Liver (tissue), 3 donors: ENCODE measurements around the gene NDUFA8.

Source experiments
- EGR1 ChIP-seq, 2 donors: IDR thresholded peaks; 2 replicates each; pipeline ENCODE4 v1.6.1; 2016 to 2018; ENCODE audit warnings: antibody characterized with exemption in 2 of 2, low read depth in 2 of 2
- GABPA ChIP-seq, 2 donors: IDR thresholded peaks in 1 of 2; conservative IDR thresholded peaks in 1 of 2; 2 replicates each; pipeline ENCODE4 v1.6.1; 2016; ENCODE audit warnings: antibody characterized with exemption in 2 of 2, mild to moderate bottlenecking in 1 of 2, moderate library complexity in 1 of 2
- RAD21 ChIP-seq, 2 donors: IDR thresholded peaks; 2 replicates each; pipeline ENCODE4 v1.6.1; 2016; ENCODE audit warnings: antibody characterized with exemption in 2 of 2, mild to moderate bottlenecking in 2 of 2
- TAF1 ChIP-seq: conservative IDR thresholded peaks from 2 replicates; pipeline ENCODE4 v1.6.1; 2016; ENCODE audit warnings: antibody characterized with exemption, mild to moderate bottlenecking
- YY1 ChIP-seq: IDR thresholded peaks from 2 replicates; pipeline ENCODE4 v1.6.1; 2016; ENCODE audit warnings: antibody characterized with exemption, mild to moderate bottlenecking
- TF ChIP-seq, protein P1 (sequence below): fragments of 150-350 bp; IDR thresholded peaks from 2 replicates; pipeline ENCODE4 v1.5.1; 2017; ENCODE audit warnings: improper control_type of control experiment, low read depth, low read length; ENCODE audit not compliant: missing input control
- TF ChIP-seq, protein P2 (sequence below): IDR thresholded peaks from 2 replicates; pipeline ENCODE4 v1.6.1; 2016; ENCODE audit warnings: antibody characterized with exemption
- TF ChIP-seq, protein P3 (sequence below): IDR thresholded peaks from 2 replicates; pipeline ENCODE4 v1.6.1; 2016; ENCODE audit warnings: antibody characterized with exemption
- TF ChIP-seq, protein P4 (sequence below): IDR thresholded peaks from 2 replicates; pipeline ENCODE4 v1.6.1; 2016; ENCODE audit warnings: antibody characterized with exemption, mild to moderate bottlenecking
- donor health status: healthy.
- donor health status: healthy.

DNA sequence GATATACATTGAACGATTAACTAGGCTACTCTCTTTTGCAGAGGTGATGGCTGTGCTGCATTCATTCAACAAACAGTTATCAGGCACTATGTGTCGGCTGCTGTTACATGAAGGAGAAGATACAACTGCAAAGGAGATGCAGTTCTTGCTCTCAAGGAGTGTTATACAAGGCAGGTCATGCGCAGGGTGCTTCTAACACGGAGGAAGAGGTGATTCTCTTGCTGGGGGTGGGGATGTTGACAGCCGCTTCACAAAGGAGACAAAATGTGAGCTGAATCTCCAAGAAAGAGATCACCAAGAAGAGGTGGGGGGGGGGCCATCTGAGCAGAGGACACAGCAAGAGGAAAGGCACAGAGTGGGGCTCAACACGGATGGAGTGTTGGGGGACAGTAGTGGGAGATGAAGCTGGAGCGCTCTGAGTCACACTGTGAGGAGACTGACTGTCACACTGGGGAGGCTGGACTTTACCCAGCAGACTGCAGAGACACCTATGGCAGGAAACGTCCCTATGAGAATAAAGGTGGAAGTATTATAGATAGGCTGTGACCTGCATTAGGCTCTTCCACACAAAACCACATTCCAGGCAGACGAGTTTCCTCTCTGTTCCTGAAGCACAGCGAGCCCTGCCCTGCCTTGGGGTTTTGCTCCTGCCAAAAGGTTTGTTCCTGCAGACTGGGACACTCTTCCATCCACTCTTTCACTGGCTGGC is 20.9 kb downstream of the NDUFA8 start:
- TF ChIP-seq TAF1: no peak
- TF ChIP-seq, protein P1, sequence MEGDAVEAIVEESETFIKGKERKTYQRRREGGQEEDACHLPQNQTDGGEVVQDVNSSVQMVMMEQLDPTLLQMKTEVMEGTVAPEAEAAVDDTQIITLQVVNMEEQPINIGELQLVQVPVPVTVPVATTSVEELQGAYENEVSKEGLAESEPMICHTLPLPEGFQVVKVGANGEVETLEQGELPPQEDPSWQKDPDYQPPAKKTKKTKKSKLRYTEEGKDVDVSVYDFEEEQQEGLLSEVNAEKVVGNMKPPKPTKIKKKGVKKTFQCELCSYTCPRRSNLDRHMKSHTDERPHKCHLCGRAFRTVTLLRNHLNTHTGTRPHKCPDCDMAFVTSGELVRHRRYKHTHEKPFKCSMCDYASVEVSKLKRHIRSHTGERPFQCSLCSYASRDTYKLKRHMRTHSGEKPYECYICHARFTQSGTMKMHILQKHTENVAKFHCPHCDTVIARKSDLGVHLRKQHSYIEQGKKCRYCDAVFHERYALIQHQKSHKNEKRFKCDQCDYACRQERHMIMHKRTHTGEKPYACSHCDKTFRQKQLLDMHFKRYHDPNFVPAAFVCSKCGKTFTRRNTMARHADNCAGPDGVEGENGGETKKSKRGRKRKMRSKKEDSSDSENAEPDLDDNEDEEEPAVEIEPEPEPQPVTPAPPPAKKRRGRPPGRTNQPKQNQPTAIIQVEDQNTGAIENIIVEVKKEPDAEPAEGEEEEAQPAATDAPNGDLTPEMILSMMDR: no peak
- TF ChIP-seq, protein P2, sequence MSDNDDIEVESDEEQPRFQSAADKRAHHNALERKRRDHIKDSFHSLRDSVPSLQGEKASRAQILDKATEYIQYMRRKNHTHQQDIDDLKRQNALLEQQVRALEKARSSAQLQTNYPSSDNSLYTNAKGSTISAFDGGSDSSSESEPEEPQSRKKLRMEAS: no peak
- TF ChIP-seq GABPA (IDR thresholded peaks at IDR 0.05 in 1 of 2, conservative IDR thresholded peaks at IDR 0.05 in 1 of 2): no peak
- TF ChIP-seq YY1: no peak
- TF ChIP-seq RAD21 (IDR thresholded peaks at IDR 0.05): no peak
- TF ChIP-seq, protein P3, sequence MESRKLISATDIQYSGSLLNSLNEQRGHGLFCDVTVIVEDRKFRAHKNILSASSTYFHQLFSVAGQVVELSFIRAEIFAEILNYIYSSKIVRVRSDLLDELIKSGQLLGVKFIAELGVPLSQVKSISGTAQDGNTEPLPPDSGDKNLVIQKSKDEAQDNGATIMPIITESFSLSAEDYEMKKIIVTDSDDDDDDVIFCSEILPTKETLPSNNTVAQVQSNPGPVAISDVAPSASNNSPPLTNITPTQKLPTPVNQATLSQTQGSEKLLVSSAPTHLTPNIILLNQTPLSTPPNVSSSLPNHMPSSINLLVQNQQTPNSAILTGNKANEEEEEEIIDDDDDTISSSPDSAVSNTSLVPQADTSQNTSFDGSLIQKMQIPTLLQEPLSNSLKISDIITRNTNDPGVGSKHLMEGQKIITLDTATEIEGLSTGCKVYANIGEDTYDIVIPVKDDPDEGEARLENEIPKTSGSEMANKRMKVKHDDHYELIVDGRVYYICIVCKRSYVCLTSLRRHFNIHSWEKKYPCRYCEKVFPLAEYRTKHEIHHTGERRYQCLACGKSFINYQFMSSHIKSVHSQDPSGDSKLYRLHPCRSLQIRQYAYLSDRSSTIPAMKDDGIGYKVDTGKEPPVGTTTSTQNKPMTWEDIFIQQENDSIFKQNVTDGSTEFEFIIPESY: no peak
- TF ChIP-seq, protein P4, sequence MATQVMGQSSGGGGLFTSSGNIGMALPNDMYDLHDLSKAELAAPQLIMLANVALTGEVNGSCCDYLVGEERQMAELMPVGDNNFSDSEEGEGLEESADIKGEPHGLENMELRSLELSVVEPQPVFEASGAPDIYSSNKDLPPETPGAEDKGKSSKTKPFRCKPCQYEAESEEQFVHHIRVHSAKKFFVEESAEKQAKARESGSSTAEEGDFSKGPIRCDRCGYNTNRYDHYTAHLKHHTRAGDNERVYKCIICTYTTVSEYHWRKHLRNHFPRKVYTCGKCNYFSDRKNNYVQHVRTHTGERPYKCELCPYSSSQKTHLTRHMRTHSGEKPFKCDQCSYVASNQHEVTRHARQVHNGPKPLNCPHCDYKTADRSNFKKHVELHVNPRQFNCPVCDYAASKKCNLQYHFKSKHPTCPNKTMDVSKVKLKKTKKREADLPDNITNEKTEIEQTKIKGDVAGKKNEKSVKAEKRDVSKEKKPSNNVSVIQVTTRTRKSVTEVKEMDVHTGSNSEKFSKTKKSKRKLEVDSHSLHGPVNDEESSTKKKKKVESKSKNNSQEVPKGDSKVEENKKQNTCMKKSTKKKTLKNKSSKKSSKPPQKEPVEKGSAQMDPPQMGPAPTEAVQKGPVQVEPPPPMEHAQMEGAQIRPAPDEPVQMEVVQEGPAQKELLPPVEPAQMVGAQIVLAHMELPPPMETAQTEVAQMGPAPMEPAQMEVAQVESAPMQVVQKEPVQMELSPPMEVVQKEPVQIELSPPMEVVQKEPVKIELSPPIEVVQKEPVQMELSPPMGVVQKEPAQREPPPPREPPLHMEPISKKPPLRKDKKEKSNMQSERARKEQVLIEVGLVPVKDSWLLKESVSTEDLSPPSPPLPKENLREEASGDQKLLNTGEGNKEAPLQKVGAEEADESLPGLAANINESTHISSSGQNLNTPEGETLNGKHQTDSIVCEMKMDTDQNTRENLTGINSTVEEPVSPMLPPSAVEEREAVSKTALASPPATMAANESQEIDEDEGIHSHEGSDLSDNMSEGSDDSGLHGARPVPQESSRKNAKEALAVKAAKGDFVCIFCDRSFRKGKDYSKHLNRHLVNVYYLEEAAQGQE: no peak
- TF ChIP-seq EGR1 (IDR thresholded peaks at IDR 0.05; ENCODE audit: low read depth in 2 of 2): no peak
